Measurements from ENCODE around the gene PAWR. TPM values are rescaled to one million over a fixed set of nuclear protein-coding genes. Genes with fewer than 3 reads are reported as not detected.

The PAWR gene
- polyA plus RNA-seq (2013, experiment 1 of 2), result 25.0 TPM
- 28.9 TPM for polyA plus RNA-seq (2013, experiment 2 of 2)

GRCh38 chr12:79690638-79691510 is at the start of gene PAWR:
Gene PAWR, minus strand, starts transcription at chr12:79690964. Its CDS starts 720 bp downstream, at chr12:79690244.
- peaks cover 5% of the 10 kb centered on the region for H3K4me1 ChIP-seq (ENCODE audit: control insufficient read depth, insufficient read depth, low read length, poor library complexity, severe bottlenecking)
- WGBS, 2 experiments (ENCODE audit: insufficient coverage in 2 of 2), result 0% methylated on average over 76 to 80 of the region's 107 CpGs
- no peaks in the 10 kb centered on the region for H3K9me3 ChIP-seq (ENCODE audit: control insufficient read depth, low read length)
- H3K36me3 ChIP-seq (ENCODE audit: control insufficient read depth, insufficient read depth, low read length), result no peaks in the 10 kb centered on the region
- peak within 1 kb of the TSS; percentile 94 for H3K27ac ChIP-seq (ENCODE audit: low read depth, low read length, severe bottlenecking)
- peak within 1 kb of the TSS; percentile 81 for H3K4me3 ChIP-seq (ENCODE audit: extremely low read depth, insufficient read depth, low read length, poor library complexity, severe bottlenecking)

- H3K27ac ChIP-seq (ENCODE audit: low read depth, low read length, severe bottlenecking), result no peak overlapping the region
- H3K36me3 ChIP-seq (ENCODE audit: control insufficient read depth, insufficient read depth, low read length), result no peaks in the 10 kb centered on the region
- no peaks in the 10 kb centered on the region for H3K9me3 ChIP-seq (ENCODE audit: control insufficient read depth, low read length)
- H3K4me3 ChIP-seq (ENCODE audit: extremely low read depth, insufficient read depth, low read length, poor library complexity, severe bottlenecking), result no peak overlapping the region
- WGBS, 2 experiments (ENCODE audit: insufficient coverage in 2 of 2), result no CpG with 5 or more reads among the region's 4 CpGs
- no peaks in the 10 kb centered on the region for H3K4me1 ChIP-seq (ENCODE audit: control insufficient read depth, insufficient read depth, low read length, poor library complexity, severe bottlenecking)
These were observed 47.3 kb upstream of the PAWR start for GRCh38 chr12:79737875-79738718.

- Histone ChIP-seq H3K4me3 (ENCODE audit: extremely low read depth, insufficient read depth, low read length, poor library complexity, severe bottlenecking) (no peak overlapping the region), H3K4me1 (ENCODE audit: control insufficient read depth, insufficient read depth, low read length, poor library complexity, severe bottlenecking) (no peaks in the 10 kb centered on the region), H3K36me3 (ENCODE audit: control insufficient read depth, insufficient read depth, low read length) (no peaks in the 10 kb centered on the region), H3K9me3 (ENCODE audit: control insufficient read depth, low read length) (no peaks in the 10 kb centered on the region), H3K27ac (ENCODE audit: low read depth, low read length, severe bottlenecking) (no peak overlapping the region)
These were observed 41.9 kb upstream of the PAWR start for GRCh38 chr12:79732638-79733037.

GRCh38 chr12:79725987-79726386 is 35.2 kb upstream of the PAWR start:
- H3K4me1 ChIP-seq (ENCODE audit: control insufficient read depth, insufficient read depth, low read length, poor library complexity, severe bottlenecking), result no peaks in the 10 kb centered on the region

GRCh38 chr12:79717006-79717405 is 26.2 kb upstream of the PAWR start:
- H3K4me3 ChIP-seq (ENCODE audit: extremely low read depth, insufficient read depth, low read length, poor library complexity, severe bottlenecking), result no peak overlapping the region
- H3K27ac ChIP-seq (ENCODE audit: low read depth, low read length, severe bottlenecking), result no peak overlapping the region
- no peaks in the 10 kb centered on the region for H3K4me1 ChIP-seq (ENCODE audit: control insufficient read depth, insufficient read depth, low read length, poor library complexity, severe bottlenecking)
- no peaks in the 10 kb centered on the region for H3K9me3 ChIP-seq (ENCODE audit: control insufficient read depth, low read length)
- WGBS, 2 experiments (ENCODE audit: insufficient coverage in 2 of 2), result 80% methylated on average over 1 of the region's 4 CpGs; no CpG with 5 or more reads in 1 of the 2 experiments
- H3K36me3 ChIP-seq (ENCODE audit: control insufficient read depth, insufficient read depth, low read length), result no peaks in the 10 kb centered on the region

More at GRCh38 chr12:79725987-79726386, 35.2 kb upstream of the PAWR start:
- H3K36me3 ChIP-seq (ENCODE audit: control insufficient read depth, insufficient read depth, low read length), result no peaks in the 10 kb centered on the region
- 100% methylated on average over 1 of the region's 1 CpG; no CpG with 5 or more reads in 1 of the 2 experiments for WGBS, 2 experiments (ENCODE audit: insufficient coverage in 2 of 2)
- H3K27ac ChIP-seq (ENCODE audit: low read depth, low read length, severe bottlenecking), result no peak overlapping the region
- H3K4me3 ChIP-seq (ENCODE audit: extremely low read depth, insufficient read depth, low read length, poor library complexity, severe bottlenecking), result no peak overlapping the region
- H3K9me3 ChIP-seq (ENCODE audit: control insufficient read depth, low read length), result no peaks in the 10 kb centered on the region

- Histone ChIP-seq H3K36me3 (ENCODE audit: control insufficient read depth, insufficient read depth, low read length) (no peaks in the 10 kb centered on the region), H3K9me3 (ENCODE audit: control insufficient read depth, low read length) (no peaks in the 10 kb centered on the region), H3K4me3 (ENCODE audit: extremely low read depth, insufficient read depth, low read length, poor library complexity, severe bottlenecking) (no peak overlapping the region), H3K27ac (ENCODE audit: low read depth, low read length, severe bottlenecking) (no peak overlapping the region), H3K4me1 (ENCODE audit: control insufficient read depth, insufficient read depth, low read length, poor library complexity, severe bottlenecking) (no peaks in the 10 kb centered on the region)
- no CpG with 5 or more reads among the region's 3 CpGs for WGBS, 2 experiments (ENCODE audit: insufficient coverage in 2 of 2)
These were observed 24.5 kb upstream of the PAWR start for GRCh38 chr12:79715308-79715707.

GRCh38 chr12:79710707-79711483 is 20.1 kb upstream of the PAWR start:
- H3K36me3 ChIP-seq (ENCODE audit: control insufficient read depth, insufficient read depth, low read length), result no peaks in the 10 kb centered on the region
- no peaks in the 10 kb centered on the region for H3K9me3 ChIP-seq (ENCODE audit: control insufficient read depth, low read length)
- no peak overlapping the region for H3K27ac ChIP-seq (ENCODE audit: low read depth, low read length, severe bottlenecking)
- H3K4me3 ChIP-seq (ENCODE audit: extremely low read depth, insufficient read depth, low read length, poor library complexity, severe bottlenecking), result no peak overlapping the region
- WGBS, 2 experiments (ENCODE audit: insufficient coverage in 2 of 2), result 92 to 95% methylated on average over 30 to 46 of the region's 50 CpGs
- H3K4me1 ChIP-seq (ENCODE audit: control insufficient read depth, insufficient read depth, low read length, poor library complexity, severe bottlenecking), result no peaks in the 10 kb centered on the region

- Histone ChIP-seq H3K36me3 (ENCODE audit: control insufficient read depth, insufficient read depth, low read length) (no peaks in the 10 kb centered on the region), H3K4me1 (ENCODE audit: control insufficient read depth, insufficient read depth, low read length, poor library complexity, severe bottlenecking) (no peaks in the 10 kb centered on the region), H3K27ac (ENCODE audit: low read depth, low read length, severe bottlenecking) (no peak overlapping the region), H3K9me3 (ENCODE audit: control insufficient read depth, low read length) (no peaks in the 10 kb centered on the region), H3K4me3 (ENCODE audit: extremely low read depth, insufficient read depth, low read length, poor library complexity, severe bottlenecking) (no peak overlapping the region)
- 100% methylated on average over 1 of the region's 3 CpGs for WGBS, 2 experiments (ENCODE audit: insufficient coverage in 2 of 2)
These were observed 17.1 kb upstream of the PAWR start for GRCh38 chr12:79707830-79708229.

GRCh38 chr12:79706676-79707075 is 15.9 kb upstream of the PAWR start:
- WGBS, 2 experiments (ENCODE audit: insufficient coverage in 2 of 2), result 100% methylated on average over 2 of the region's 3 CpGs; no CpG with 5 or more reads in 1 of the 2 experiments
- Histone ChIP-seq H3K4me3 (ENCODE audit: extremely low read depth, insufficient read depth, low read length, poor library complexity, severe bottlenecking) (no peak overlapping the region), H3K9me3 (ENCODE audit: control insufficient read depth, low read length) (no peaks in the 10 kb centered on the region), H3K36me3 (ENCODE audit: control insufficient read depth, insufficient read depth, low read length) (no peaks in the 10 kb centered on the region), H3K4me1 (ENCODE audit: control insufficient read depth, insufficient read depth, low read length, poor library complexity, severe bottlenecking) (no peaks in the 10 kb centered on the region), H3K27ac (ENCODE audit: low read depth, low read length, severe bottlenecking) (no peak overlapping the region)

GRCh38 chr12:79706156-79706555 is 15.4 kb upstream of the PAWR start:
- no peak overlapping the region for H3K4me3 ChIP-seq (ENCODE audit: extremely low read depth, insufficient read depth, low read length, poor library complexity, severe bottlenecking)
- H3K36me3 ChIP-seq (ENCODE audit: control insufficient read depth, insufficient read depth, low read length), result no peaks in the 10 kb centered on the region
- H3K9me3 ChIP-seq (ENCODE audit: control insufficient read depth, low read length), result no peaks in the 10 kb centered on the region
- H3K27ac ChIP-seq (ENCODE audit: low read depth, low read length, severe bottlenecking), result no peak overlapping the region
- no peaks in the 10 kb centered on the region for H3K4me1 ChIP-seq (ENCODE audit: control insufficient read depth, insufficient read depth, low read length, poor library complexity, severe bottlenecking)

Measured in mesodermal cell (in vitro differentiated cells).